NCI-H1105 treated with DMSO at 0.1 percent for 48 hours (cell line): ENCODE data around the gene IGF1R.
A peak's percentile ranks its signal among the peaks of the same experiment; 100 is the strongest.

Experiments
- DNase-seq: peaks from one replicate; lab custom pipeline; 2025; lab: John Stamatoyannopoulos, UW

IGF1R gene

DNA sequence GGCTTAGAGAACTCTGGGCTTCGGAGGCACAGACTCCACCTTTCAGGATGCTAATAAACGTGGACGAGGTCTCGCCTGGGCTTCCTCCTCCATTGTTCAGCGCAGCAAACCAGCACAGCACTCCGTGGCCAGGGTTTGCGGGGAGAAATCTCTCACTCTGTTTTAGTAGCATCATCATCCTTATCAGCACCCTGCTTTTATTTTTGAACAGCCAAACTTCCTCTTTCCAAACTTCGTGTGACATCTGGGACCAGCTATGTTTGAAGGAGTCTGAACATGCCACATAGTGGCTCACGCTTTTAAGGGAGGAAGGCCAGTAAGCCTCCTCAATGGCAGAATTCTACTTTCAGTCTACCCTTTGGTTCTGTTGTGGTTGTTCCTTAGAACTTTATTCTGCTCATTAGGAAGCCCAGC is 210.3 kb downstream of the IGF1R start:
- no peak for DNase-seq

DNA sequence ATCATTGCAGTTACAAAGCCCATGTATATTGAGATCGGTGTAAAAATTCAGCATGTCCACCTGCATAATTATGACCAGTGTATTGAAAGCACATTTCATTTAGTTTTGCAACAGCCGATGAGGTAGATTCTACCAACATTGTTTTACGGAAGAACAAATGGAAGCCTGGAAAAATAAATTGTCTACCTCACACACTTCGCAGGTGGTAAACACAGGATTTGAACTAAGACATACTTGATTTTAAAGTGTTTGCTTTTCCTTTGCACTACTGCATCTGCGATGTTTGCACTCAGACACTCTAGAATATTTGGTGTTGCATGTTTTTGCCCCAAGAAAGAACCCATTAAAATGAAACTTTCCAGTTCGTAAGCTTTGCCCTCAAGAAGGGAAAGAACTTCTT is 210.8 kb downstream of the IGF1R start:
- DNase-seq, result no peak

DNA sequence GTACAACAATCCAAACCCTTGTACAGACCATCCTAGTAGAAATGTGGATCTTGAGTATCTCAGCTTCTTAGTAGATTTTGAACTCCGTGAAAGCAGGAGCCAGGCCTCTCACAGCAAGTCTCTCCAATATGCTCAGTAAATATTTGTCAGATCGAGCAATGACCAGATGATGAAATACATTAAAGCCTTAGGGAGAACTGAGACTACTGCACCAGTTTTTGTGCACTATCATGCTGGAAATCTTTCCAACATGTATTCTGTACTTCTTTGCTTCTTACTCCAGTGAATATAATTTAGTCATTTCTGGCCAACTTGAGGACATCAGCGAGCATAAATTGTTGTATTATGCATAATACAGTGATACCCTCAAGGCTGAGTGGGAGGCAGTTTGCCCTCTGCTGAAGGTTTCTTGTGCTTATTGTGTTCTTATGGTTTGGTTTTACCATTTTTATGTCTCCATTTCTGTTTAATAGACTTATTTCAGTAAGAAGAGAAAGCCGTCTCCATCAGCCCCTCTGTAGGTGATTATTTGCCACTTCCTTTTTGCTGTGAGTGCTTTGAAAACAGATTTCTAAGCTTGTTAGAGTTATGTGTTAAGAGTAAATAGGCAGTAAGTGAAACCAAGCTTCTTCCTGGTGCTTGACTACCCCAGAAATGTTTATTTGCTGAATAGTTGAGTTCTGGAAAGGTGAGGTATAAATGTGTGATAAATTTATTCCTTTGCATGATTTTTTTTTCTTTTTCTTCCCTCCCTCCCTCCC is 212.1 kb downstream of the IGF1R start:
- DNase-seq, result no peak

DNA sequence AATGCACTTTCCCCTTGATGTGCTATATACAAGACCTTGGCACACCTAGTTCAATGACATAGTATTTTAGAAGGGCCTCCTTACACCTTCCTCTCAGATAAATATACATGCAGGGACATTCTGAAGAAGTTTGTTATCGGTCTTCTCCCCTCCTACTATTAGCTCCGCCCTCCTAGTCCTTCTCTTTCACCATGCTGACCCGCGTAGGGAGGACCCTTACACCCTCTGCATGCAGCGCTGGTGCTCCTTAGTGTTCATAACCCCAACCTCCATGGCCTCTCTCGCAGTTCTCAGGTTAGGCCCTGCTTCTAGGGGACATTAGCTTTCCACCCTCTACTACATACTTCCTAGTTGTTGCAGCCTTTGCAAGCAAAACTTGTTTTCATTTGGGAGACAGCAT is 212.8 kb downstream of the IGF1R start:
- no peak for DNase-seq

DNA sequence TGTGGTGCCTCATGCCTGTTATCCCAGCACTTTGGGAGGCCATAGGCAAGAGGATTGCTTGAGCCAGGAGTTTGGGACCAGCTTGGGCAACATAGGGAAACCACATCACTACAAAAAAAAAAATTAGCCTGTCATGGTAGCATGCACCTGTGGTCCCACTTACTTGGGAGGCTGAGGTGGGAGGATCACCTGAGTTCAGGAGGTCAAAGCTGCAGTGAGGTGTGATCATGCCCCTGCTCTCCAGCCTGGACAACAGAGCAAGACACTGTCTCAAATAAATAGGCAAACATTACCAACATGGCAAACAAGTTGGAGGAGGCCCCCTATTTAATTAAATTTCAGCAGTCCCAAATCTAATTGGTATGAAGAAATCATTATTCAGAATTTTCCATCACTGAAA is 215.6 kb downstream of the IGF1R start:
- DNase-seq, result no peak

DNA sequence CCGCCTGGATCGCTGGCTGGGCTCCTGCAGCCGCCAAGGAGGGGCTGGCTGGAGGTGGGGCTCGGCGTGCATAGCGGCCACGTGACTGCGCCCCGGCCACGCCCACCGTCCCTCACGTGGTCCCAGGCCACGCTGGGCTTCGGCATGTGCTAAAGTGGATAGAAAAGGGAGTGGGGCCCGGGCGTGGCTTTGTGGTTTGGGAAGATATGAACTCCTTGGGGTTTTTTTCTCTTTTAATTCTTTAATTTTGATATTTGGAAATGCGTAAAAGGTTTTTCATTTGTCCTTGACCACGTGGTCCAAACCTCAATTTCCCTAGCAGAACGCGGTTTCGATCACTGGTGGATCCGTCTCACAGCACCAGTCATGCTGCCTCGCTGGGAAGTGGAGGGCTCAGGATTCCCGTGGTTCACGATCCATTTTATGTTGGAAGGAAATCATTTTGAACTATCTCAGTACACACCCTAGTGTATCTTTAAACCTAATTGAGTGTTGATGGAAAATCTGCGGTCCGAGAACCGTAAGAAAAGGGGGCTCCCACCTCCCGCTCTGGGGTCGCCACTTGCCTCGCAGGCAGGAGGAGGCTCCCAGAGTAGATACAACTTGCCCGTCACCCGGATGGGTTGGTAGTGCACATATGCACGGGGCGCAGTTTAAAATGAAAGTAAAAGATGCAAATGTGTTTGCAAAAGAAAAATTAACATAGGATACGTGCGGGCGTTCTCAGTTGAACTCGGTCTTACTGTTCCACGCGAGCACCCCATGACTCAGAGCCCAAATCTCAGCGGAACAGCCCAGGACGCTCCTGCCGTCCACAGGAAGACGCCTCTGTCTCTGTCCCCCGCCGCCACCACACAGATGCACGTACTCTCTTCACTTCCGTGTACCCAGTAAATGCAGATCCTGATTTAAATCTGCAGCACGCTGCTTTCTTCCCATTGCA is 217.3 kb downstream of the IGF1R start:
- no peak for DNase-seq

DNA sequence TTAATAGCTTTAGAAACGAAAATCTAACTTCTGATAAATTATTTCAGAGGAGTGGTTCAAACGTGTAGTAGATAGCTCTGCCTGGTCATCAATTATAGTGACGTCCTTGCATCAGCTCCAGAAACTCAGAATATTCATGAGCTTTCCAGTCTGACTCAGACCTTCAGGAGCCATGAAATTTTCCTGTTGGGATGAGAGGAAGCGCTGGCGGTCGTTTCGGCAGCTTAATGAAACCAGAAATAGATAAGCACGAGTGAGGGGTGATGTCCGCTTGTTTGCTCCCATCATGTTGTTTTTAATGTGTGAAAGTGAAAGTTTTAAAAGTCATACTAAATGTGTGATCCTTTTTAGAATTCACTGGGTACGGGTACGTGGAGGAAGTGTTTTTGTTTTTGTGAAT is 218.2 kb downstream of the IGF1R start:
- DNase-seq, result no peak

DNA sequence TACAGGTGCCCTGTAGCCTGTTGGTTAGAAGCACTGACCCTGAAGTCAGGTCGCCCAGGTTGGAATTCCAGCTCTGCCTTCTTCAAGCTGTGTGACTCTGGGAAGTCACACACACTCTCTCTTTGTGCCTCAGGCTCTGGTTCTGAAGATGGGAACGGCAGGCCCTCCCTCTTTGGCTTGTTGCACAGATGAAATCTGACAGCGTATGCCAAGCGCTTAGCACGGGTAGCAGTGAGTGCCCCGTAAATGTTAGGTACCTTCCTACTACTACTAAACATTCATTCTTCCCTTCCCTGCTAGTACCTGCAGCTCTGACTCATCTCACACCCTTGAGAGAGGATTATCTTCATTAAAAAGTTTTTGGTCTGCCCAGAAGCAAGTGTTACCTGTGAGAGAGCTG is 220.2 kb downstream of the IGF1R start:
- no peak for DNase-seq

DNA sequence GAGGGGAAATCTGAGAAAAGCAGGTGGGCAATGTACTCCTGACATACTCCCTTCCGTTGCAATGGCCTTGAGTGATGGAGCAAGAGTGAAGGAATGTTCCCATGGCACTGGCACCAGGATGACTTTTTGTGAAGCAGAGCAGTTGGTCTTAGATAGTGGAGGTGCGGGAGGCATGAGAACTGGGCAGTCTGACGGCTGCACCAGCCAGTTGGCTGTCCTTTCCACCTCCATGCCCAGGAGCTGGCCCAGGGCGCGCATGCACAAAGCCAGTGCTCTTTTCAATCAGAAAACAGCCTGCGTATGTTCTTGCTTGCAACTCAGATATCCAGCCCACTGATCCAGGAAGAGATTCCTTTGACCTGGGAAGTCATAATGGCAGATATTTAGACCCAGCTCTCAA is 222.4 kb downstream of the IGF1R start:
- DNase-seq, result no peak

DNA sequence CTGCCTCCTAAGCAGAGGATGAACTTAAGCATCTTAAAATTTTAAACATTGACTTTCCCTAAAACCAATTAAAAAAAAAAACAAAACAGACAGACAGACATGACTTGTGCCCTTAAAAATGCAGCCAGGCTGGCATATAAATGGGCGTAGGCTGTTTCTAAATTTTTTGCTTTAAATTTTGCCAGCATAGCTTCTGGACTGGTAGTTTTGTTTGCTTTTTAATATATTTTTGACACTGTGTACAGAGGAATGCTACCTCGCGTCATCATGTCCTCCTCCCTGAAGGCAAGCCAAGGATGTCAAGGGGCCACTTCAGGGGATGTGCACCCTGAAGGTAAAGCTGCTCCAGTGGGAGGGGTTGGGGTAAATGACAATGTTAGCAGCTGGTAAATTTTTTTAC is 224.4 kb downstream of the IGF1R start:
- DNase-seq, result no peak

DNA sequence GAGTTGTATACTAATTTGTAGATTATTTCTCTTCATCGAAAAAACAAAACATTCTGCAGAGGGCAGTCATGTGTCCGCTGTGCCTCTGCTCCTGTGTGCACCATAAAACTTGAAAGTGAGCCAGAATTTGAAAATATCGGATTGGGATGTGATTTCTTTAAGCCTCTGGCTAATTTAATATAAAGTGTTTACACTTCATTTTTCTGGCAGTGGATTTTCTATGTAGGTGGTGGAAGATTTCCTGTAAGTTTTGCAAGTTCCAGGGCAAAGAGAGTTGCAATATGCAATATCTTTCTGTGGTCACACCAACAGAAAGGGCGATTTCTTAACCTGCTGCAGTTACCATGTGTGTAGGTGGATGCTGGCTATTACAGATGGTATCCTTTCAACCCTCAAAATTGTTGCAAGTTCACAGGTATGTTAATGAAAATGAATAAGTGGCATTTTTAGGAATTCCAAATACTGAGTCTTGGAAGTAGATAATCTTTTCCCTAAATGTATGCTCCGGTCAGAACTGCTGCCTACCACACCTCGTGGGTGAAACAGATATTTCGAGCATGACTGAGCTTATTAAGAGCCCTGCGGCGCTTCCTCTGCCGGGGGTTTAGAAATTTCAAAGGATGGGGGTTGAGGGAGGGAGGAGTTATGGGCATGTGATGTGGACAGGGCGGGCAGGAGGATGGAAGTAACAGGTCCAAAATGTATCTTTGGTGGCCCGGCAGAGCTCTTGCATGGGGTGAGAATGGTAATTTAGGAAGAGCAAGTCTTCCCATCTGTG is 225.3 kb downstream of the IGF1R start:
- no peak for DNase-seq

DNA sequence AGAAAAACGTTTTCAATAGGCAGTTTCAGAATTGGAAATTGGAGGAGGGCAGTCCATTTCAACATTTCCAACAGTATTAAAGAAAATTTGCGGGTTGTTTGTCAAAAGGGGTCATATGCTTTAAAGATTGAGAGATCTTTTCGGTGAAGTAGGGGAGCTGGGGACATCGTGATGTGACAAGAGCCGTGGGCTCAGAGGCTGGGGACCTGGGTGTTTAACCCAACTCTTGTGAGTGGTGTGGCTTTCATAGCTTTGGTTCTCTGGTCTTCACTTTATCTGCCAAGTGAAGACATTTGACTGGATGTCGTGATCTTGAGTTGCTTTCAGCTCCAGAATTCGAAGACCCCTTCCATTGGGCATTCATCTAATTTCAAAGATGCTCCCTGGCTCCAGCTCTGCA is 226.0 kb downstream of the IGF1R start:
- no peak for DNase-seq

DNA sequence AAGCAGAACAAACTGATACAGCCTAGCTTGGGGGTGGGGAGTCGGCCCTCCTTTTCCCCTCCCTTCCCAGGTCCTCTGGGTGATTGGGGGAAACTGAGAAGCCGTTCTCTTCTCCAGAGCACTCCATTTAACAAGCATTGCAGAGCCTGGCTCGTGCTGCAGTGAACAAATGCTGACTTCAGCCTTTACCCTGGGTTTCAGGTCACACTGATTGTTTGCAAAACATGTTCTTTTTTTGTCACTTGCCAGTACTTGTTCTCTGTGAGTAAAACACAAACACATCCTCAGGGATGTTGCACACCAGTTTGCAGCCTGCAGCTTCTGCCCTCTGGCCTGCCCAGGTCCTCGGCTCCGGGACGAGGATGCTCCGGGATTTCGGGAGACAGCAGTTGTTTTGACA is 226.4 kb downstream of the IGF1R start:
- DNase-seq, result no peak

DNA sequence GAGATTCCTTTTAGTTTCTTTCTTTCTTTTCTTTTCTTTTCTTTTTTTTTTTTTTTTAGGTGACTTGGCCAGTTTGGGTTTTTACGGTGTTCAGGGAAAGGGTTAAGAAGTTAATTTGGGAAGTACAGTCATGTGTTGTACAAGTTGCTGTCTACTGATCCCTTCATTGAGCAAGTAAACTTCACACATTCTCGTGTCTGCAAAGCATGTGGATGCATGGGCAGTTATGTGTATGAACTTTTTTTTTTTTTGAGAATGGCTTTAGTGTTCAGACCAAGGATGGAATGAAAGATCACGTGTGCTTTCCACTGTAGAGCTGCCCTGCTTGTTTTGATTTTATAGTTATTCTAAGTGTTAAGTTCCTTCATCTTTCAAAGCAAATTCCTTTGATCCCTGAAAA is 227.0 kb downstream of the IGF1R start:
- no peak for DNase-seq

DNA sequence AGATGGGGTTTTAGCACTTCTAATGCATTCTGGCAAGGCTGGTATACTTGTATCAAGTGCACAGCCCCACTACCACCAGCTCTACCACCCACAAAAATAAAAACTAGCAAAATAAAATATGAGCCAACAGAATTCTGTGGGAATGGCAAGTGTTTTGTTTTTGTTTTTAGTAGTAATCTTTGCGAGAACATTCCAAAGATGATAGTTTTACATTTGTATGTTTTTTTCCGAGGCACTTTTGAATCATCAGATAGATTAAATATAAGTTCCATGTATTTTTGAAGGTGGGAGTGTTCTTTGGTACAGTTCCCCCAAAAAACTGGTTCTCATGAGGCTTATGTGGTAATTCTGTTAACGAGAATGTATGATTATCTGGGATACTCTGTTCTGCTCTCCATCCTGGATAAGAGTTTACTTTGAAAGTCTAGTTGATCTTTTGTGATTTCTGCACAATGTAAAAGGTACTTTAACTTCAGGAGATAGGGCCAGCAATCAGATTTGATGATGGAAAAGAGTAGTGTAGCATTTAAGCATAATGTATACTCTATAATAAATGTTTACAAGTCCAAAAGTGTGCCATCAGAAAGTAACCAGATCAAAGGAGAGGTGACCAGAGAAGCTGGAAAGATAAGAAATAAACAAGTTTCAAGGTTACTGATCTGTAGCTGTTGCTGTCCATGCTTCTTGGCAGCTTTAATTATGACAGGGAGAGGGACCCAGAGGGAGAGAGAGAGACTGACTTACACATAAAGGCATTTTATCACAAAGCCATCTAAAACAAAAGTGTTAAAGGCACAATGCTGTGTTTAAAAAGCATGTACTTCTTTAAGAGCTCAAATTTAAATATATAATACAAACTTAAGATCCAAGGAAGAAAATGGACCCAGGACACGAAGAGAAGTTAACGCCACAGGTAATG is 228.4 kb downstream of the IGF1R start:
- DNase-seq, result no peak

DNA sequence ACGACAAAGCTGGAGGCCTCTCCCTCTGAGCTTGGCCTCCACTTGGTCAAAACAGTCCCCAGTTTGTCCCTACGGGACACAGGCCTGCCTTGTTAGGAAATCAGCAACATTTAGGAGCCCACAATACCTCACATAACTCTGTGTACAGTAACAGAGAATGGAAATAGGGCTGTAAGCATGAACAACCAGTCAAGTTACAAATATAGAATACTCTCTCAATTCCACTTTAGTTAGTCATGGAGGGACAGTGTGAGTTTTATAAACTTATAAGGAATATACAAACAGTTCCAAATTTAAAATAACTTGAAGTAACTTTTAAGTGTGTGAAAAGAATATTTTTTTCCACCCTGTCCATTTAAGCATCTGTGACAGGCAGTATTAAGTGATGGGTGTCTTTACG is 229.8 kb downstream of the IGF1R start:
- DNase-seq, result no peak

DNA sequence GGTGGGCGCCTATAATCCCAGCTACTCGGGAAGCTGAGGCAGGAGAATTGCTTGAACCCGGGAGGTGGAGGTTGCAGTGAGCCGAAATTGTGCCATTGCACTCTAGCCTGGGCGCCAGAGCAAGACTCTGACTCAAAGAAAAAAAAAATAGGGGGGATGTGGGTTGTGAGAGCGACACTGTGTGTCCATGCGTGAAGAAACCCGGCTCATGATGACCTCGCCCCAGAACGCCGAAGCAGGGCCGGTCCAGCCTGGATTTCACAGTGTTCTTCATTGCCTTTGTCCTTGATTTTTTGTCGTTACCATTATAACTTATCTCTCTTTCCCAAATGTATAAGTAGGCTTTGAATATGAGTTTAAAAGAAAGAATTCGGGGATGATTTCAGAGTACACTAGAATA is 230.5 kb downstream of the IGF1R start:
- DNase-seq, result no peak

DNA sequence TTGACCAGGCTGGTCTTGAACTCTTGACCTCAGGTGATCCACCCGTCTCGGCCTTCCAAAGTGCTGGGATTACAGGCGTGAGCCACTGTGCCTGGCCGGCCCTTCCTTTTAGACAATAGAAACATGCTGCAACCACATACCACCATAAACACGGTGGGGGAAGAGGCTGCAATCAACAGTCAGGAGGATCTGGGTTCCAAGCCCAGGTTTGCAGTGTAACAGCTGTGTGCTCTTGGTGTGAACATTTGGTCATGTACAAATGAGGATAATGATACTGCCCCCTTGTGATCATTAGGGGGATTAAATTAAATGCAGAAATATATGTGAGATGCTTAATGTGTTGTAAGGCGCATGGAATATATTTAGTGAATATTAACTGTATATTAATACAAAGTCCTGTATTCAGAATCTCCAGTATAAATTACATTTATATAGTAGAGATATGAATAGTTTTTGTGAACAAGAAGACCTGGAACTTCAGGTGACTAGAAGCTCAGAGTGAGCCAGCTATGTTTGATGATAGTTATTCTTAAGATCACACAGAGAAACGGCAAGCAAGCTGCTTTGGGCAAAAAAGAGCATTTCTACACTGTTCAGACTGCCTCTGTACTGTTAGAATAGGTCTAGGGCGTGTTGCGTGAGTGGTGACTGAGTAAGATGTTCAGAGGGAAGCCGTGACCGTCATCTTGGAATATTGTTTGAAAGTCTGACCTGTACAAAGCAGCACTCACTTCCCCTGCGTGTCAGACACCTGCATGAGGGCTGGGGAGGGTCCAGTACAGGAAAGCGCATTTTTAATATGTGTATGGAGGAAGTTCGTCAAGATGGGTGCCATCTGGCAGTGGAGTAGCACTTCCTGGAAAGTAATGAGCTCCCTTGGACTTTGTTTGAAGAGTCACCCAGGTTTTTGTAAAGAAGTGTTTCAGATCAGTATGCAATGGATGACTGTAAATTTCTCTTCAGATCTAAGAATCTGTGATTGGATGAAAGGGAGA is 233.5 kb downstream of the IGF1R start:
- DNase-seq, result peak; percentile 31

DNA sequence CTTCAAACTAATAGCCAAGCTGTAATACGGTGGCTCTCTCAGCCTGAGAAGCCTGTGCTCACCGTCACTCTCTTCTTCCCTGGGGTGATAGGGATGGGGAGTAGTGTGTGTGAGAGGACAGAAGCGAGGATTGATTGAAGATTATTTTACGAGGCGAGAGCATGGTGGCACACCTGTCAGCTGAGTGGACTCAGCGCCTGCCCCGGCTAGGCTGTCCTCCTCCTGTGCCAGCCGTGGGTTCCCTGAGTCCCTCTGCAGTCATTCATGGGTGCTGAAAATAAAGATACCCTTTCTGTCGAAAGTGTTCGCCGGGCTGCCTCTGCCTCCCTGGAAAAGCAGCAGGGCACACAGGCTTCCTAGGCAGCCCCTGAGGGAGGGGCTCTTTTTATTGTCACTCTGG is 235.1 kb downstream of the IGF1R start:
- no peak for DNase-seq

DNA sequence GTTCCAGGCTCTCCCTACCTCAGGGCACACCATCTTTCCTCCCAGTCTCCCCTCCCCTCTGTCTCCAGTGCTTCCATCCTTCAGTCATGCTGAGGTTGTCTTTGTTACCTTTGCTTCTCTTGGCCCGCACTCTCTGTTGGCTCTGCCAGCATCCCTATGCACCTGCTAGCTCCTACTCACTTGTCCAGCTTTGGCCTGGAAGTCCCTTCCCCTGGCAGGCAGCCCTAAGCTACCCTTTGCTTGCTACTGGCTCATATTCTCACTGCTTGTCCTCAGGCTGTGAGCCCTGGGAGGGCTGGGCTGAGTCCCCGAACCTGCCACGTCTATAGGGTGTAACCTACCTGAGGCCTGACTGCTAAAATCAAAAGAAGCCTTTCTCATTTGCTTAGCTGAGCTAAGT is 236.6 kb downstream of the IGF1R start:
- no peak for DNase-seq
